DND-41 (cell line): Measurements from ENCODE around the gene KRTAP1-5.

ENCODE experiments used
- ATAC-seq: fragments of 200-7000 bp; cut with Tn5 transposase; 3 replicates; pipeline ENCODE4 v1.9.1; 2021; ENCODE audit warnings: low read depth; ENCODE audit not compliant: insufficient read depth
- DNase-seq: peaks from one replicate; pipeline ENCODE4 v3.0.0-alpha.2; 2020
- H2AFZ ChIP-seq: 2 replicates; pipeline ENCODE4 v1.6.0; 2012; ENCODE audit warnings: low read depth, low read length
- H3K27ac ChIP-seq: 2 replicates; pipeline ENCODE4 v1.5.1; 2012; ENCODE audit warnings: low read length, inconsistent platforms
- H3K27me3 ChIP-seq: fragments of 200-600 bp; sonication (generic); 2 replicates; pipeline ENCODE4 v1.6.0; 2012; ENCODE audit warnings: low read length, mild to moderate bottlenecking, inconsistent platforms; ENCODE audit not compliant: insufficient read depth, poor library complexity
- H3K36me3 ChIP-seq: 2 replicates; pipeline ENCODE4 v1.5.1; 2012; ENCODE audit warnings: low read length, inconsistent platforms; ENCODE audit not compliant: insufficient read depth
- H3K4me1 ChIP-seq: 2 replicates; pipeline ENCODE4 v1.5.1; 2012; ENCODE audit warnings: mild to moderate bottlenecking, low read length; ENCODE audit not compliant: insufficient read depth
- H3K4me2 ChIP-seq: 2 replicates; pipeline ENCODE4 v1.6.0; 2012; ENCODE audit warnings: mild to moderate bottlenecking, moderate library complexity, low read length, inconsistent platforms; ENCODE audit not compliant: insufficient read depth
- H3K4me3 ChIP-seq, 2 experiments: fragments of 200-600 bp in 1 of 2; shearing (Covaris generic) in 1 of 2; 2 replicates each; pipeline ENCODE4 v1.5.1; 2012 to 2016; ENCODE audit warnings: inconsistent platforms in 2 of 2, low read length in 2 of 2, mild to moderate bottlenecking in 2 of 2, low read depth in 1 of 2, moderate library complexity in 1 of 2
- H3K79me2 ChIP-seq: 2 replicates; pipeline ENCODE4 v1.6.0; 2012; ENCODE audit warnings: low read length, inconsistent platforms; ENCODE audit not compliant: insufficient read depth
- H3K9ac ChIP-seq: 2 replicates; pipeline ENCODE4 v1.6.0; 2012; ENCODE audit warnings: low read depth, mild to moderate bottlenecking, inconsistent platforms, low read length, moderate library complexity
- H3K9me3 ChIP-seq: 2 replicates; pipeline ENCODE4 v1.5.1; 2012; ENCODE audit warnings: low read length, moderate library complexity, mild to moderate bottlenecking, inconsistent platforms; ENCODE audit not compliant: insufficient read depth, severe bottlenecking
- H4K20me1 ChIP-seq: 2 replicates; pipeline ENCODE4 v1.6.0; 2012; ENCODE audit warnings: low read length; ENCODE audit not compliant: insufficient read depth
- CTCF ChIP-seq: IDR thresholded peaks from 2 replicates; pipeline ENCODE4 v1.5.1; 2012; ENCODE audit warnings: borderline replicate concordance, low read length, moderate library complexity, mild to moderate bottlenecking; ENCODE audit not compliant: poor library complexity, severe bottlenecking; ENCODE audit errors: extremely low read depth
- EZH2 ChIP-seq: IDR thresholded peaks from 3 replicates; pipeline ENCODE4 v1.6.1; 2012; ENCODE audit warnings: borderline replicate concordance, low read depth, mild to moderate bottlenecking, moderate library complexity, low read length, inconsistent platforms; ENCODE audit not compliant: severe bottlenecking

The KRTAP1-5 gene

GRCh38 chr17:40980596-40980995, 46.4 kb downstream of the KRTAP1-5 start:
- no peak overlapping the region for H3K4me2 ChIP-seq
- no peak overlapping the region for H2AFZ ChIP-seq
- no peak overlapping the region for H3K4me3 ChIP-seq
- H3K36me3 ChIP-seq = no peaks in the 10 kb centered on the region
- ATAC-seq (no peak), DNase-seq (no peak)
- H3K9ac ChIP-seq = no peak overlapping the region
- H3K79me2 ChIP-seq = no peaks in the 10 kb centered on the region
- peaks cover 23% of the 10 kb centered on the region for H3K27me3 ChIP-seq
- no peaks in the 10 kb centered on the region for H3K4me1 ChIP-seq
- H3K27ac ChIP-seq = no peak overlapping the region
- TF ChIP-seq EZH2 (no peak), CTCF (no peak)
- no peaks in the 10 kb centered on the region for H4K20me1 ChIP-seq
- H3K9me3 ChIP-seq = no peaks in the 10 kb centered on the region

- DNase-seq = no peak
These were observed 46.9 kb downstream of the KRTAP1-5 start for GRCh38 chr17:40980117-40980516.

GRCh38 chr17:40978575-40979151, 48.3 kb downstream of the KRTAP1-5 start:
- Histone ChIP-seq H3K9ac (no peak overlapping the region), H2AFZ (no peak overlapping the region), H4K20me1 (no peaks in the 10 kb centered on the region), H3K4me3 (no peak overlapping the region), H3K27me3 (peaks cover 12% of the 10 kb centered on the region), H3K4me2 (no peak overlapping the region), H3K36me3 (no peaks in the 10 kb centered on the region), H3K27ac (no peak overlapping the region), H3K79me2 (no peaks in the 10 kb centered on the region), H3K4me1 (no peaks in the 10 kb centered on the region), H3K9me3 (no peaks in the 10 kb centered on the region)
- no peak for DNase-seq
- TF ChIP-seq CTCF (no peak), EZH2 (no peak)
- no peak for ATAC-seq

More at GRCh38 chr17:40980117-40980516, 46.9 kb downstream of the KRTAP1-5 start:
- Histone ChIP-seq H3K9me3 (no peaks in the 10 kb centered on the region), H3K9ac (no peak overlapping the region), H3K4me1 (no peaks in the 10 kb centered on the region), H3K36me3 (no peaks in the 10 kb centered on the region), H2AFZ (no peak overlapping the region), H3K4me2 (no peak overlapping the region), H3K4me3 (no peak overlapping the region), H3K27me3 (peaks cover 23% of the 10 kb centered on the region), H3K79me2 (no peaks in the 10 kb centered on the region), H4K20me1 (no peaks in the 10 kb centered on the region), H3K27ac (no peak overlapping the region)
- ATAC-seq = no peak
- no peak for TF ChIP-seq CTCF
- no peak for TF ChIP-seq EZH2
